ENCODE measurements around the gene ELOVL5. TPM values are rescaled to one million over a fixed set of nuclear protein-coding genes. Genes with fewer than 3 reads are reported as not detected.
"Not testable (repeated sequence)": the region's sequence is repeated elsewhere in the genome, so short reads cannot be mapped to it uniquely, and the experiment has no call there.

Gene ELOVL5
- total RNA-seq, 1 experiment from 2014 or later: 218 TPM

- H3K36me3 ChIP-seq (ENCODE audit: control insufficient read depth, insufficient read depth, low read length); CTCF ChIA-PET; intact Hi-C loops (cut with micrococcal nuclease; ENCODE audit: unreplicated experiment); POLR2A ChIA-PET; H3K9me3 ChIP-seq (ENCODE audit: control insufficient read depth, insufficient read depth, low read depth, low read length); BruUV-seq (replicated peaks); in situ Hi-C loops (cut with HindIII; ENCODE audit: low pct_unique_long_range_greater_than_20kb, low sequenced_read_pairs); ATAC-seq; H3K27ac ChIP-seq (ENCODE audit: low read length); H3K4me3 ChIP-seq (ENCODE audit: low read depth in 2 of 2, low read length in 2 of 2); DNase-seq (ENCODE audit: low read depth, low spot score); H3K27me3 ChIP-seq (ENCODE audit: control insufficient read depth, insufficient read depth, low read length): not testable (repeated sequence)
- H3K4me1 ChIP-seq (ENCODE audit: control insufficient read depth, insufficient read depth, low read length): peaks cover 81% of the 10 kb centered on the region
Measured at GRCh38 chr6:53305506-53306005, 43.2 kb downstream of the ELOVL5 start.

GRCh38 chr6:53304953-53305352, 43.8 kb downstream of the ELOVL5 start:
- DNase-seq (ENCODE audit: low read depth, low spot score); in situ Hi-C loops (cut with HindIII; ENCODE audit: low pct_unique_long_range_greater_than_20kb, low sequenced_read_pairs); ATAC-seq; H3K36me3 ChIP-seq (ENCODE audit: control insufficient read depth, insufficient read depth, low read length); H3K27ac ChIP-seq (ENCODE audit: low read length); POLR2A ChIA-PET; H3K4me3 ChIP-seq (ENCODE audit: low read depth in 2 of 2, low read length in 2 of 2); H3K9me3 ChIP-seq (ENCODE audit: control insufficient read depth, insufficient read depth, low read depth, low read length); H3K27me3 ChIP-seq (ENCODE audit: control insufficient read depth, insufficient read depth, low read length); BruUV-seq (replicated peaks); CTCF ChIA-PET; intact Hi-C loops (cut with micrococcal nuclease; ENCODE audit: unreplicated experiment): not testable (repeated sequence)
- H3K4me1 ChIP-seq (ENCODE audit: control insufficient read depth, insufficient read depth, low read length): peaks cover 81% of the 10 kb centered on the region

- H3K4me3 ChIP-seq (ENCODE audit: low read depth in 2 of 2, low read length in 2 of 2): no peak overlapping the region; a peak in 1 of 4 replicates
- BruUV-seq (replicated peaks): no TSS peak
- POLR2A ChIA-PET: no interaction called here
- in situ Hi-C loops (cut with HindIII; ENCODE audit: low pct_unique_long_range_greater_than_20kb, low sequenced_read_pairs) (no loop called here), intact Hi-C loops (cut with micrococcal nuclease; ENCODE audit: unreplicated experiment) (no loop called here)
- H3K27me3 ChIP-seq (ENCODE audit: control insufficient read depth, insufficient read depth, low read length): no peaks in the 10 kb centered on the region
- peaks cover 82% of the 10 kb centered on the region for H3K4me1 ChIP-seq (ENCODE audit: control insufficient read depth, insufficient read depth, low read length)
- H3K27ac ChIP-seq (ENCODE audit: low read length): peak overlapping the region; percentile 89
- no peak for TF ChIP-seq CTCF (IDR thresholded peaks at IDR 0.05)
- TF ChIP-seq POLR2AphosphoS5 (IDR thresholded peaks at IDR 0.05; ENCODE audit: low read depth, low read length): no peak
- no peak for TF ChIP-seq SIN3A (IDR thresholded peaks at IDR 0.05; ENCODE audit: borderline replicate concordance, insufficient read depth, low read depth, low read length)
- no peak for TF ChIP-seq REST (IDR thresholded peaks at IDR 0.05; ENCODE audit: insufficient read depth in 1 of 2, low read depth in 2 of 2, low read length in 1 of 2)
- no peak for TF ChIP-seq TCF7L2 (IDR thresholded peaks at IDR 0.05; ENCODE audit: low read depth, low read length)
- ATAC-seq: peak; percentile 50; the same call in 1 of the 2 replicates
- no peak for DNase-seq (ENCODE audit: low read depth, low spot score)
- no peaks in the 10 kb centered on the region for H3K36me3 ChIP-seq (ENCODE audit: control insufficient read depth, insufficient read depth, low read length)
- CTCF ChIA-PET: no interaction called here
- no peaks in the 10 kb centered on the region for H3K9me3 ChIP-seq (ENCODE audit: control insufficient read depth, insufficient read depth, low read depth, low read length)
Measured at GRCh38 chr6:53302678-53303360, 45.9 kb downstream of the ELOVL5 start.
